DOHH2 (cell line): ENCODE measurements around the gene SRSF1.
A peak's percentile ranks its signal among the peaks of the same experiment; 100 is the strongest.

Source experiments
- H3F3A ChIP-seq: fragments of 200-600 bp; sonication (generic), shearing (Covaris generic); 2 replicates; pipeline ENCODE4 v1.6.0; 2016; ENCODE audit warnings: antibody characterized with exemption, mild to moderate bottlenecking; ENCODE audit not compliant: control insufficient read depth, insufficient read depth
- H3K27ac ChIP-seq: fragments of 200-600 bp; sonication (generic); 2 replicates; pipeline ENCODE4 v1.5.1; 2014; ENCODE audit warnings: low read depth, mild to moderate bottlenecking, low read length, moderate library complexity
- H3K27me3 ChIP-seq: fragments of 200-600 bp; sonication (generic); 2 replicates; pipeline ENCODE4 v1.6.1; 2014; ENCODE audit warnings: mild to moderate bottlenecking, low read length, mixed read lengths; ENCODE audit not compliant: control insufficient read depth
- H3K36me3 ChIP-seq: fragments of 200-600 bp; sonication (generic); 2 replicates; pipeline ENCODE4 v1.6.1; 2014; ENCODE audit warnings: mild to moderate bottlenecking, low read length, moderate library complexity, mixed read lengths; ENCODE audit not compliant: control insufficient read depth
- H3K4me1 ChIP-seq: fragments of 200-600 bp; sonication (generic); 2 replicates; pipeline ENCODE4 v1.6.1; 2014; ENCODE audit warnings: mild to moderate bottlenecking, low read length, mixed read lengths; ENCODE audit not compliant: control insufficient read depth
- H3K4me2 ChIP-seq: fragments of 200-600 bp; sonication (generic); 2 replicates; pipeline ENCODE4 v1.6.0; 2014; ENCODE audit warnings: mild to moderate bottlenecking, low read length, moderate library complexity
- H3K4me3 ChIP-seq: fragments of 200-600 bp; sonication (generic); 2 replicates; pipeline ENCODE4 v1.5.1; 2014; ENCODE audit warnings: mild to moderate bottlenecking, low read length, mixed read lengths
- H3K79me2 ChIP-seq: fragments of 200-600 bp; sonication (generic); 2 replicates; pipeline ENCODE4 v1.6.1; 2014; ENCODE audit warnings: mild to moderate bottlenecking, low read length, mixed read lengths; ENCODE audit not compliant: control insufficient read depth
- H3K9me2 ChIP-seq: fragments of 200-600 bp; sonication (generic); replicated peaks from 2 replicates; pipeline ENCODE4 v1.6.1; 2014; ENCODE audit warnings: mild to moderate bottlenecking, low read length, mixed read lengths; ENCODE audit not compliant: control insufficient read depth
- H3K9me3 ChIP-seq: fragments of 200-600 bp; sonication (generic); 2 replicates; pipeline ENCODE4 v1.6.1; 2014; ENCODE audit warnings: antibody characterized with exemption, low read length, mixed read lengths; ENCODE audit not compliant: control insufficient read depth, insufficient read depth
- H4K20me1 ChIP-seq: fragments of 200-600 bp; sonication (generic); 2 replicates; pipeline ENCODE4 v1.6.0; 2014; ENCODE audit warnings: low read depth, mild to moderate bottlenecking, antibody characterized with exemption, low read length, moderate library complexity; ENCODE audit not compliant: control insufficient read depth, insufficient read depth
- EZH2phosphoT487 ChIP-seq: fragments of 200-600 bp; sonication (generic); IDR thresholded peaks from 2 replicates; pipeline ENCODE4 v1.6.1; 2017; ENCODE audit warnings: borderline replicate concordance, mild to moderate bottlenecking, antibody characterized with exemption, low read length, moderate library complexity, mixed read lengths
- TF ChIP-seq, protein P1 (sequence below): fragments of 200-600 bp; sonication (generic); IDR thresholded peaks from one replicate; pipeline ENCODE4 v1.5.1; 2014; ENCODE audit warnings: antibody characterized with exemption, mild to moderate bottlenecking, low read depth, low read length; ENCODE audit not compliant: poor library complexity, severe bottlenecking

The SRSF1 gene

DNA sequence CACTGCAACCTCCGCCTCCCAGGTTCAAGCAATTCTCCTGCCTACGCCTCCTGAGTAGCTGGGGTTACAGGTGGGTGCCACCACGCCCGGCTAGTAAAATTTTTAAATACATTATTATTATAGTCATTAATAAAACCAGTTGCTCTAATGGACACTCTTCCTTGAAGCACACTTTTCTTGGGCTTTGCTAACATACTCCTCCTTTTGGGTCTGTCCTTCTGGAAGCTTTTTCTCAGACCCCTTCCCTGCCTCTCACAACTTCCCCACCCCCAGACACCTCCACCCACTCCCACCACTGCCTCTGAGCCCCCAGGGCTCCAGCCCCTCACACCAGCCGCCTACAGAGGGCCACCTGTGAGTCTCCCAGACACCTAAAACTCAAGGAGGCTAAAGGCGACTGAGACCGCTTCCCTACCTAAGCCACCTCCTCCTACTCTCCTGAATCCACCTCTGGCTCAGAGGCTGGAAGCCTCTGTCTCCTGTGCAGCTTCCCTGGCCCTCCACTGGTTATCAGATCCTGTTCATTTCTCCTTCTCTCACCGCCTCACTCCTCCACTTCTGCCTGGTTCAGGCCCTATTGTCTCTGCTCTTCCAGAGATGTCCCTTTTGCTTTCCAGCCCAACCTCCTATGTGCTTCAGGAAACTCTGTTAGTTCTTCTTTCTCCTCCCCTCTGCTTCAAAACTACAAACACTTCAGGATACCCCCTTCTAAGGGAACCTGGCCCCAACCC lies 49.8 kb downstream of the SRSF1 start:
- Histone ChIP-seq H3K9me3 (no peaks in the 10 kb centered on the region), H3K36me3 (no peaks in the 10 kb centered on the region), H3K9me2 (no peaks in the 10 kb centered on the region), H3F3A (no peaks in the 10 kb centered on the region; the same call in 1 of the 2 replicates), H3K27me3 (peaks cover 69% of the 10 kb centered on the region), H3K4me2 (no peak overlapping the region), H3K27ac (no peak overlapping the region), H3K4me3 (no peak overlapping the region), H3K4me1 (peaks cover 29% of the 10 kb centered on the region), H3K79me2 (no peaks in the 10 kb centered on the region), H4K20me1 (no peaks in the 10 kb centered on the region)
- TF ChIP-seq, protein P1, sequence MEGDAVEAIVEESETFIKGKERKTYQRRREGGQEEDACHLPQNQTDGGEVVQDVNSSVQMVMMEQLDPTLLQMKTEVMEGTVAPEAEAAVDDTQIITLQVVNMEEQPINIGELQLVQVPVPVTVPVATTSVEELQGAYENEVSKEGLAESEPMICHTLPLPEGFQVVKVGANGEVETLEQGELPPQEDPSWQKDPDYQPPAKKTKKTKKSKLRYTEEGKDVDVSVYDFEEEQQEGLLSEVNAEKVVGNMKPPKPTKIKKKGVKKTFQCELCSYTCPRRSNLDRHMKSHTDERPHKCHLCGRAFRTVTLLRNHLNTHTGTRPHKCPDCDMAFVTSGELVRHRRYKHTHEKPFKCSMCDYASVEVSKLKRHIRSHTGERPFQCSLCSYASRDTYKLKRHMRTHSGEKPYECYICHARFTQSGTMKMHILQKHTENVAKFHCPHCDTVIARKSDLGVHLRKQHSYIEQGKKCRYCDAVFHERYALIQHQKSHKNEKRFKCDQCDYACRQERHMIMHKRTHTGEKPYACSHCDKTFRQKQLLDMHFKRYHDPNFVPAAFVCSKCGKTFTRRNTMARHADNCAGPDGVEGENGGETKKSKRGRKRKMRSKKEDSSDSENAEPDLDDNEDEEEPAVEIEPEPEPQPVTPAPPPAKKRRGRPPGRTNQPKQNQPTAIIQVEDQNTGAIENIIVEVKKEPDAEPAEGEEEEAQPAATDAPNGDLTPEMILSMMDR: no peak
- TF ChIP-seq EZH2phosphoT487: no peak

DNA sequence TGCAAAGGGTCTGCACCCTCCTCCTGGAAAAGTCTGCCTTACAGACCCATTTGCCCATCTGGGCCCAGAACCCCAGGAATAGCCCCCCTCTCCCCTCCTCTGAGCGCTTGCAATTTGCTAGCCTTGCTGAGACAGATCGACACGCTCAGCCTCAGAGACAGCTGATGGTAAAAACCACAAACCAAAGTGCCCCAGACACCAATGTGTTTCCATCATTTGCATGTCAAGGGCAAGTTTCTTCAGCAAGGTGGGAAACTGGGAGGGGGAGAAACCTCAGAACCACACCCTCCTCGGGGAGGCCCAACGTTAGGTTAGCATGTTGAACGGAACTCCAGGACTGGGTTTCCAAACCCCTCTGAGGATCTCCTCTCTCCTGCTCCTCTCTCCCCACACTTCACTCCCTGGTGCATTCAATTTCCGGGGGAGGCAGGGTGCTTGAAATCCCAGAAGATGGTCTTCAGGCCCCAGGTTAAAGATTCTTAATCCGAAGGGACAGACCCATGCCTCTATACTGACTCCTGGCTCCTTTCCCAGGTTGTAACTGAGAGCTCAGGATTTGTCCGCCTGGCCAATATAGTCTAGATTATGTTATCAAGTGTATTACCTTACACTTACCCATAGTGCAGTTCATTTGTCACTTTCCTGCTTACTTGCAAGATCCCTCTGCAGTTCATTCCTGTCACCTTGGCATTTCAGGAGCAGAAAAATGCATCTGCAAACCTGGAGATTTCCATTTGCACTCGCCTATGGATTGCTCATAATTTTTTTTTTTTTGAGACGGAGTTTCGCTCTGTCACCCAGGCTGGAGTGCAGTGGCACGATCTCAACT lies 50.5 kb downstream of the SRSF1 start:
- Histone ChIP-seq H3F3A (no peaks in the 10 kb centered on the region; the same call in 1 of the 2 replicates), H3K4me1 (peaks cover 30% of the 10 kb centered on the region)
- TF ChIP-seq EZH2phosphoT487: no peak
- TF ChIP-seq, protein P1: no peak

DNA sequence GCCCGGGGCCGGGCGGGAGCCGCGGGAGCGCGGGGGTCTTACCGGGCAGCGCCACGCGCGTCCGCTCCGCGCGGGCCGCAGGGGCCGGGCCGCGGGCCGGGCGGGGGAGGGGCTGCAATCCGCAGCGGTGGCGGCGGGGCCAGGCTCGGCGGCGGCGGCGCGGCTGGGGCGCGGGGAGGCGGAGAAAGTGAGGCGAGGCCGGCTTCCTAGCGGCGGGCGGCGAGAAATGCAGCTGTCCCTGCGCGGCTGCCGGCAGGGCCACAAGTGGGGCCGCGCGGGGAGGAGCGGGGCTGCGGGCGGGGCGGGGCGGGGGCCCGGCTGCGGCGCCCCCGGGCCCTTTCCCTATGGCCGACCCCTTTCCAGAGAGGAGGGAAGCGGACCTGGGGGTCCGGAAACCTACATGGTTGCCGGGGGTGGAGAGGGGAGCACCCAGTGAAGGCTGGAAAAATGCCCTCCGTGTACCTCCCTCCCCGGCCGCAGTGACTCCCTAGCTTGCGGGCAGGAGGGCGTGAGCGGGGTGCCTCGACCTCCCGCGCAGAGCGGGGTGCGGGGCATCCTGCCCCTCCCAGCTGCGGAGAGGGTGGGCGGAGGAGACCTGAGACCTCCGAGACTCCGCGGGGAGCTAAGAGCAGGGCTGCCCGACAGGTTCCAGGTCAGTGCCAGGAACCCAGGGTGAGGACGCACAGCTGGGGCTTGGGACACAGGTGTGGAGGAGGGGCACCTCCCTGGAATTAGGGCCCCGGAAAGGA lies 51.7 kb downstream of the SRSF1 start, which contains the start of gene CUEDC1:
Gene CUEDC1 (minus strand): TSS at position 230 of the 749 bp plus-strand sequence. CDS start 69,848 bp downstream, outside the sequence.
- H3K79me2 ChIP-seq: no peaks in the 10 kb centered on the region
- H3K27ac ChIP-seq: no peak within 1 kb of the TSS
- peak within 1 kb of the TSS; percentile 75 for H3K4me2 ChIP-seq
- H3K9me2 ChIP-seq: no peaks in the 10 kb centered on the region
- H3K9me3 ChIP-seq: no peaks in the 10 kb centered on the region
- H3K4me1 ChIP-seq: peaks cover 39% of the 10 kb centered on the region
- peak within 1 kb of the TSS; percentile 59 for H3K4me3 ChIP-seq
- no peaks in the 10 kb centered on the region for H3K36me3 ChIP-seq
- no peaks in the 10 kb centered on the region; the same call in 1 of the 2 replicates for H3F3A ChIP-seq
- TF ChIP-seq, protein P1: peak; percentile 25
- peak; percentile 90 for TF ChIP-seq EZH2phosphoT487
- H4K20me1 ChIP-seq: no peaks in the 10 kb centered on the region
- peaks cover 58% of the 10 kb centered on the region for H3K27me3 ChIP-seq

More for the DNA sequence above, 50.5 kb downstream of the SRSF1 start:
- Histone ChIP-seq H3K79me2 (no peaks in the 10 kb centered on the region), H4K20me1 (no peaks in the 10 kb centered on the region), H3K4me3 (peak overlapping the region; percentile 59), H3K9me3 (no peaks in the 10 kb centered on the region), H3K27me3 (peaks cover 64% of the 10 kb centered on the region), H3K27ac (no peak overlapping the region), H3K4me2 (peak overlapping the region; percentile 75), H3K9me2 (no peaks in the 10 kb centered on the region), H3K36me3 (no peaks in the 10 kb centered on the region)
